NCI-H1092 treated with DMSO at 0.1 percent for 48 hours (cell line): Measurements from ENCODE around the gene MRPL51.

ENCODE experiments used
- DNase-seq: peaks from one replicate; lab custom pipeline; 2025; lab: John Stamatoyannopoulos, UW

The MRPL51 gene

DNA sequence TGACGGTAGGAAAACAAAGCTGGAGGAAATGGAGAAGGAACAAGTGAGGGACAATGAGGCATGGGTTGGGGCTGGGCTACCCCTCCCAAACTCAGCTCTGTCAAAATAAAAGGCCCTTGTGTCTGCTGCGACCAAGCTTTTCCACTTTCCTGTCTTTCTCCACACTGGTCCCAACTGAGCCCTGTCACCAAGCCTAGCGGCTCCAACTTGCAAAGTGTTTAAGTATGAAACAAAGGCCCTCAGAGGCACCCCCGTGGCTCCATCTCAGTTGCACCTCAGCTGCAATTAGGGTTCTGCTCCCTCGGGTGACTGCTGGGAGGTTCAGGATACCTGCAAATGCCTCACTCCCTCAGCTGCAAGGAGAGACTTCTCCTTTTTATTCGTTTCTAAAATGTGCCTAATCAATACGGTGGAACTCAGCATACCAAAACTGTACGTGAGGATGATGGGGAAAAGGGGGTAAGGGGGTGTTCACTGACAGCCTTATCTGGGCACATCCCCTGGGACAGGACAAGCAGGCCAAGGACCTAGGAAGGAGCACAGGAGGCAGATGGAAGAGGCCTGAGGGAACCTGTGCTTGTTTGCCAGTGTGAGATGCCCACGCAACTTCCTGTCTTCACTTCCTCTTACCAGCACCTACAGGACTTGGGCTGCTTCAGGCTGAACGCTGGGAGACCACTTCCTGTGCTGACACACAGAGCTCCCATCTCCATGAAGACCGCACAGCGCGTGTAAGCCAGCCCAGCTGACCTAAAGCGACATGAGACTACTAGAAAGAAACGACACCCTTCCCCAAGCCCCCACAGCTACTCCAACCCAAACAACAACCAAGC is 31.4 kb downstream of the MRPL51 start:
- DNase-seq: no peak

GRCh38 chr12:6460751-6461371 is 32.2 kb downstream of the MRPL51 start:
- no peak for DNase-seq

- DNase-seq: no peak
Observed at GRCh38 chr12:6459004-6459337, 34.1 kb downstream of the MRPL51 start.

DNA sequence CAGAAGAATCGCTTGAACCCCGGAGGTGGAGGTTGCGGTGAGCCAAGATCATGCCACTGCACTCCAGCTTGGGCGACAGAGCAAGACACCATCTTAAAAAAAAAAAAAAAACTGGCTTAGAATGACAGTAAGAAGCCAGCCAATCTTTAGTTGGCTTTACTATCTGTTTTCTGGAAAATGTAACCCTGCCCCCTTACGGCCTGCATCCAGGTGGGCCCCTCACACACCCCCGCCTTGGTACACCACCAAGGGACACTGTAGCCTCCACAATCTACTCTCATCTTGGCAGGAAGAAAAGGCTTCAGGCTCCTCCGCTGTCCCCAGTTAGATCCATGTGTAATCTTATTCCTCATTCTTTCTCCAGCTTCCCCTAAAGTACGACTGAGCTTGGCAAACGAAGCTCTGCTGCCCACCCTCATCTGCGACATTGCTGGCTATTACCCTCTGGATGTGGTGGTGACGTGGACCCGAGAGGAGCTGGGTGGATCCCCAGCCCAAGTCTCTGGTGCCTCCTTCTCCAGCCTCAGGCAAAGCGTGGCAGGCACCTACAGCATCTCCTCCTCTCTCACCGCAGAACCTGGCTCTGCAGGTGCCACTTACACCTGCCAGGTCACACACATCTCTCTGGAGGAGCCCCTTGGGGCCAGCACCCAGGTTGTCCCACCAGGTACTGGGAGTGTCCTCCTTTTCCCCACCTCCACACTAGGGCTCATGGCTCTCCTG is 34.6 kb downstream of the MRPL51 start:
- DNase-seq: no peak

GRCh38 chr12:6457220-6457945 is 35.7 kb downstream of the MRPL51 start:
- no peak for DNase-seq

- no peak for DNase-seq
Observed at GRCh38 chr12:6452944-6453630, 40.0 kb downstream of the MRPL51 start.

DNA sequence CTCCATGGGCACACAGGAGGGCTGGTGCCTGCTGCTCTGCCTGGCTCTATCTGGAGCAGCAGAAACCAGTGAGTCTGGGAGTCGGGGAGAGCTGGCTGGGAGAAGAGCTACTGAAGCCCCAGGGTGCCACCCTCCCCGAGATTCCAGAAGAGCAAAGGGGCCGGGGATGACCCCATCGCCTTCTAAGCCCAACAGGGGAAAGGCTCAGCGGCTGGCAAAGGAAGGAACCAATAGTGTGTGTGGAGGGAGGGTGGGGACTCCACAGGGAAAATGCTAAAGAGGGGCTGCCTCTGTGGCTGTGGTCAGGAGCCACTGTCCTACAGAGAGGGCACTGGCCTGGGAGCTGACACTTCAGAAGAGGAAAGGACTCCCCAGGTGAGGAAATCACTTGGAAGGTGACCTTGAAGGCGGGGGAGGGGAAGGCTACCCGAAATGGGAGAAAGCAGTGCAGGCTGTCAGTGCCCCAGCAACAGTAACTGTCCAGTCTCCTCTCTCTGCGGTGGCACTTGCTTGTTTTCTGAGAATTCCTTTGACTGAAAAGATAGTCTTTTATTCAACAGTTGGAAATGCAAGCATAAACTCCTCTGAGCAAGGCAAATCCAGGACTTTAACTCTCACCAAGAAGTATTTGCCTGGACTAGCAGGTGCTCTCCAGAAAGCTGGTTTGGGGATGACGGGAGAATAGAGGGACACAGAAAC is 40.7 kb downstream of the MRPL51 start:
- peak; percentile 43 for DNase-seq

GRCh38 chr12:6451348-6452244 is 41.5 kb downstream of the MRPL51 start, which contains the start of gene TAPBPL:
TAPBPL (plus strand) TSS chr12:6452042; CDS start chr12:6452249, 207 bp downstream.
- peak; percentile 95 for DNase-seq

GRCh38 chr12:6450869-6451347 is 42.2 kb downstream of the MRPL51 start:
- no peak for DNase-seq

- DNase-seq: no peak
Observed at GRCh38 chr12:6450091-6450868, 42.8 kb downstream of the MRPL51 start.

DNA sequence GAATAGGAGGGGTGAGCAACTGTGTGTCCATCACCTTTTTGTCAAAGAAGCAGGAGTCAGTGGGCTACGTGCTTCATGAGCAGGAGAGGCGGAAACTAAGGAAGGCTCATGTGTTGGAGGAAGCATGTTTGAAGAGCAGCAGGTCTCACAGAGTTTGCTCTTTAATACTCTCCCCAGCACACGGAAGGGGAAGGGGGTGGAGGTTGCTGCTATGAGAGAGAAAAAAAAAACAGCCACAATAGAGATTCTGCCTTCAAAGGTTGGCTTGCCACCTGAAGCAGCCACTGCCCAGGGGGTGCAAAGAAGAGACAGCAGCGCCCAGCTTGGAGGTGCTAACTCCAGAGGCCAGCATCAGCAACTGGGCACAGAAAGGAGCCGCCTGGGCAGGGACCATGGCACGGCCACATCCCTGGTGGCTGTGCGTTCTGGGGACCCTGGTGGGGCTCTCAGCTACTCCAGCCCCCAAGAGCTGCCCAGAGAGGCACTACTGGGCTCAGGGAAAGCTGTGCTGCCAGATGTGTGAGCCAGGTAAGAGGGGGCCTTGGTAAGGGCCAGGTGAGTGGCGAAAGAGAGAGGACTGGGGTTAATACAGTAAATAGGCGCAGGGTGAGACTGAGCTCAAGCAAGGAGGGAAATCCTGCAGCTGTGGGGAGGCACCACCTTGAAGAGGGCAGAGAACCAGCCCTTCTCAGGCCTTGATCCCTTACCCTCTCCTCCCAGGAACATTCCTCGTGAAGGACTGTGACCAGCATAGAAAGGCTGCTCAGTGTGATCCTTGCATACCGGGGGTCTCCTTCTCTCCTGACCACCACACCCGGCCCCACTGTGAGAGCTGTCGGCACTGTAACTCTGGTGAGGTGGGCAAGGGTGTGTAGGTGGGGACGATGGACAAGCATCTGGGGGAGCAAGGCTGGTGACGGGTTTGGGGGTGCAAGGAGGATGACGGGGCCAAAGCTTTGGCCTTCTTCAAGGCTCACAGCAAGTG is 48.1 kb downstream of the MRPL51 start, which contains the start of gene CD27:
CD27 (plus strand) TSS at position 252 of the 985 bp plus-strand sequence; CDS start at position 393, 141 bp downstream.
- no peak for DNase-seq

GRCh38 chr12:6444031-6444430 is 49.0 kb downstream of the MRPL51 start:
- no peak for DNase-seq

- no peak for DNase-seq
Observed at GRCh38 chr12:6443361-6443983, 49.6 kb downstream of the MRPL51 start.

DNA sequence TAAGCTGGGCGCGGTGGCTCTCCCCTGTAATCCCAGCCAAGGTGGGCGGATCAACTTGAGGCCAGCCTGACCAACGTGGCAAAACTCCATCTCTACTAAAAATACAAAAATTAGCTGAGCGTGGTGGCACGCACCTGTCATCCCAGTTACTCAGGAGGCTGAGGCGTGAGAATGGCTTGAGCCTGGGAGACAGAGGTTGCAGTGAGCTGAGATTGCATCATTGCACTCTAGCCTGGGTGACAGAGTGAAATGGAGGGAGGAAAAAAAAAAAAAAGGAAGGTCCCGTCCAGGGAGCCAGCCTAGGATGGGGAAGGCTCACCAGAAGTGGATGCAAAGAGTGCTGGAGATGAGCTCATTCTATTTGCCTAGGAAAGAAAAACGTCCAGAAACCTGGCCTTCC is 50.2 kb downstream of the MRPL51 start:
- DNase-seq: no peak
